Heart left ventricle (tissue), 13 donors: ENCODE measurements around the gene LRP1B.

Source experiments
- POLR2A ChIP-seq, 2 donors: fragments of 450-650 bp; IDR thresholded peaks; one replicate each; pipeline ENCODE4 v1.6.1; 2017; ENCODE audit warnings: antibody characterized with exemption in 2 of 2, mild to moderate bottlenecking in 2 of 2, moderate library complexity in 2 of 2
- TF ChIP-seq, protein P1 (sequence below), 12 donors: fragments of 200-600 bp; sonication (generic) in 4 of 12; IDR thresholded peaks; one replicate each; pipeline versions ENCODE4 v1.5.0 to v1.8.0; 2018 to 2022; ENCODE audit warnings: antibody characterized with exemption in 12 of 12, mild to moderate bottlenecking in 5 of 12
- donor health status: ischemic (EF 13 %, LVEDD 7.1; RV severe dilation, severe dysfunction).
- donor health status: DM: no; HTN: yes; CAD: no.
- donor health status: DM: no; HTN: no; CAD: no.
- donor health status: ischemic (EF 25% LVEDD 6.9; RV normal size, moderate dysfunction).
- donor health status: ischemic (EF 25% LVEDD 5.7; RV mildly dilated, moderate dysfunction).
- donor health status: ischemic (EF 35%, LVEDD 5.7; RV mildly dilated, moderate dysfunction).
- donor health status: nonischemic (EF 11% LVEDD 7.7; RV severe dilation, severe dysfunction).
- donor health status: DM: yes; HTN: yes; CAD: no.
- donor health status: PGD.
- donor health status: ischemic (EF 29% LVEDD 5.4; RV normal size, mild dysfunction).
- donor health status: nonischemic (EF 23%, LVEDD 6.1; RV moderate dilation, normal function).

DNA sequence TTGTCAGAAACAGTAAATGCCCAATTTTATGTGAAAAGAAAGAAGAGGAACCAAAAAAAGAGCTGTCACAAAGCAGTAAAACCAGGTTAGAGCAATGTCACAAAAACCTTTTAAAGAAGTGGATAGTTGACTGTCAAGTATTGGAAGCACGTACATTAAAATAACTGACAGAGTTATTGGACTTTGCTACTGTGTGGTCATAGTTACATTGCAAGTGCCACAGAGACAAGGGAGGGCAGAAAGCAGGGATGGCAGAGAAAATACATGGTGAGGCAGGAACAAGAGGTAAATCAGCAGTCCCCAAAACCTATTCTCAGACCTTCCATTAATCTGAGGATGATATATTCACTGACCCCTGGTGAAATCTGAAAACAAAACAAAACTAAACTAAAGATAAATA lies 116.3 kb downstream of the LRP1B start:
- TF ChIP-seq, protein P1, sequence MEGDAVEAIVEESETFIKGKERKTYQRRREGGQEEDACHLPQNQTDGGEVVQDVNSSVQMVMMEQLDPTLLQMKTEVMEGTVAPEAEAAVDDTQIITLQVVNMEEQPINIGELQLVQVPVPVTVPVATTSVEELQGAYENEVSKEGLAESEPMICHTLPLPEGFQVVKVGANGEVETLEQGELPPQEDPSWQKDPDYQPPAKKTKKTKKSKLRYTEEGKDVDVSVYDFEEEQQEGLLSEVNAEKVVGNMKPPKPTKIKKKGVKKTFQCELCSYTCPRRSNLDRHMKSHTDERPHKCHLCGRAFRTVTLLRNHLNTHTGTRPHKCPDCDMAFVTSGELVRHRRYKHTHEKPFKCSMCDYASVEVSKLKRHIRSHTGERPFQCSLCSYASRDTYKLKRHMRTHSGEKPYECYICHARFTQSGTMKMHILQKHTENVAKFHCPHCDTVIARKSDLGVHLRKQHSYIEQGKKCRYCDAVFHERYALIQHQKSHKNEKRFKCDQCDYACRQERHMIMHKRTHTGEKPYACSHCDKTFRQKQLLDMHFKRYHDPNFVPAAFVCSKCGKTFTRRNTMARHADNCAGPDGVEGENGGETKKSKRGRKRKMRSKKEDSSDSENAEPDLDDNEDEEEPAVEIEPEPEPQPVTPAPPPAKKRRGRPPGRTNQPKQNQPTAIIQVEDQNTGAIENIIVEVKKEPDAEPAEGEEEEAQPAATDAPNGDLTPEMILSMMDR (IDR thresholded peaks at IDR 0.05): no peak
- TF ChIP-seq POLR2A (IDR thresholded peaks at IDR 0.05): no peak
